GM12891 (cell line): ENCODE results near the gene ARID2.

Experiments
- PAX5 ChIP-seq: IDR thresholded peaks from 2 replicates; pipeline ENCODE4 v1.6.1; 2011; ENCODE audit warnings: low read length, moderate library complexity, mild to moderate bottlenecking; ENCODE audit not compliant: insufficient read depth, severe bottlenecking
- POLR2A ChIP-seq: IDR thresholded peaks from 2 replicates; pipeline ENCODE4 v1.6.1; 2011; ENCODE audit warnings: low read depth, low read length, control low read depth
- POLR2AphosphoS5 ChIP-seq: IDR thresholded peaks from 2 replicates; pipeline ENCODE4 v1.6.1; 2011; ENCODE audit warnings: low read depth, low read length, control low read depth
- SPI1 ChIP-seq: IDR thresholded peaks from 2 replicates; pipeline ENCODE4 v1.6.1; 2011; ENCODE audit warnings: low read depth, low read length, control low read depth
- TAF1 ChIP-seq: IDR thresholded peaks from 2 replicates; pipeline ENCODE4 v1.6.1; 2011; ENCODE audit warnings: low read depth, low read length, control low read depth

DNA sequence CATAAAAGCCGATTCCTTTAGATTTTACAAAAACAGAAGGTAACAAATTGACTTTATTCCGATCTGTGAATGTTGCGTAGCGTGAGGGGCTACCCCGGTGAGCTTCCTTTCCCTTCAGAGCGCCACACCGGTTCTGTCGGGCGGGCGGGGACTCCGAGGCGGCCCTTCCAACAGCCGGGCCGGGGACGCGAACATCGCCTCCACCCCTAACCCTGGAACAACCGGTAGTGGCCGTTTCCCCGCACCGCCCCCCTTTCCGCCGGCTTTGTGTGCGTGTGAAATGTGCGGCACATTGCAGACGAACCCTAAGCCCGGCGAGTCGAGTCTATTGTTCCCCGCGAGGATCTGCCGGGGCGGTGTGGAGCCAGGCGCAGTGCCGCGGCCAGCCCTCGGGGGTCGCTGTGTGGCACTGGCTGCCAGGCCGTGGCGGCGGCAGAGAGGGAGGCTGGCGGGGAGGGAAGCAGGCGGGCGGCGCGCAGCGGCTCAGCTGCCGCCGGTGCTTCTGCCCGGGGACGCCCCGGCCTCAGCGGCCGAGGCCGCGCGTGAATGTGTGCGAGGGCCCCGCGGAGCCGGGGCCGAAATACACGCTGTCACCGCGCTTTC, 775 bp upstream of the ARID2 start:
- peak; percentile 93 for TF ChIP-seq POLR2A
- peak; percentile 85 for TF ChIP-seq POLR2AphosphoS5
- TF ChIP-seq SPI1, result 0 out of 2 replicates have a peak, but pooled peaks have one; percentile 4
- peak; percentile 63 for TF ChIP-seq TAF1
- peak; percentile 56 for TF ChIP-seq PAX5
